Measurements from ENCODE around the gene PRPSAP2.

The PRPSAP2 gene

DNA sequence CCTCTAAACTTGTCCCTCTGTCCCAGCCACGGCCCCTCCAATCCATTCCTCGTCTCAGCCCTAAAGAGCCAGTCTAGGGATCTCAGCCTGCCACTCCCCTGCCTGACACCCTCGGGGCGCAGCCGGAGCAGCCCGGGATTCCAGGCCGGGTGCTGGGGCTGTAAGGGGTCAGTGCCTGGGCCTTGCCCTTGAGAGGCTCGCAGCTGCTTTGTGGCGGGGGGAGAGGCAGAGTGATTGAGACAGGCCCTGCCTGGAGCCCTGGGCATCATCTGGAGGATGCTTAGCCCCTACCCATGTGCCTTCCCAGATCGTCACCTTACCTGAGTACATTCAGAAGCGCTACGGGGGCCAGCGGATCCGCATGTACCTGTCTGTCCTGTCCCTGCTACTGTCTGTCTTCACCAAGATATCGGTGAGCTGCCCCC, 102.3 kb downstream of the PRPSAP2 start:
- TF ChIP-seq Cebpa-rat (IDR thresholded peaks at IDR 0.05), result no peak
- H3K36me3 ChIP-seq, result no peaks in the 10 kb centered on the region
- H3K4me1 ChIP-seq, result peaks cover 6% of the 10 kb centered on the region
- no peak overlapping the region for H3K4me3 ChIP-seq
- no peaks in the 10 kb centered on the region for H3K9me3 ChIP-seq
- H4K20me1 ChIP-seq, result no peaks in the 10 kb centered on the region
- H3K27me3 ChIP-seq, result no peaks in the 10 kb centered on the region
- H3K9ac ChIP-seq, result no peak overlapping the region
- H3K4me2 ChIP-seq, result no peak overlapping the region
- H3K27ac ChIP-seq, result no peak overlapping the region

DNA sequence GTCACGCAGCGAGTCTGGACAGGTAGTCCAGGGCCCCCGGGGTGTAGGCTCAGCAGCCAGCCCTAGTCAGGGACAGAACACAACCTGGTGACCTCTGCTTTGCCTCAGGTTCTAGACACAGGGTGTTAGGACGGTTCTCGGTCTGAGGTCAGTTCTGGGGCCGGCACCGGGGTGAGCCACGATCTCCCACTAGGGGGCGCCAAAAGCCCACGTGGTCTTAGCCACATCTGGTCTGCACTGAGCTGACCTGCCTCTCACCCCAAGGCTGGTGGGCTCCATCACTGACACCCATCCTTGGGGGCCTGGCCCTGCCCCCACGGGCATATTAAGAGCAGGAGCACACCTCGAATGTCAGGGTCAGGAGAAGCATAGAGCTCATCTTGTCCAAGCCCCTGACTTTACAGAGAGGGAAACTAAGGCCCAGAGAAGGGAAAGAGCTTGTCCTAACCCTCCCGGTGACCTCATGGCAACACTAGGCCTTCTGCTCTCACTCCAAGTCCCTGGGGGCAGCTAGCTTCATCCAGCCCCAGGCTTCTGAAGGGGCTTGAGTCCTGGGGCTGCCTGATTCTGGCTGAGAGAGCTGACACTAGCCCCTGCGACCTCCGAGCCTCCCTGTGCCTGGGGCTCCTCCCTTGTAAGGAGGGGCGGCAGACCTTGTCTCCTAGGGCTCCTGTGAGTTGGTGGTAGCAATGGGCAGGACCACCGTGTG, 103.0 kb downstream of the PRPSAP2 start:
- Histone ChIP-seq H3K27me3 (no peaks in the 10 kb centered on the region), H3K4me2 (no peak overlapping the region), H3K9ac (no peak overlapping the region), H3K27ac (no peak overlapping the region), H3K36me3 (no peaks in the 10 kb centered on the region), H4K20me1 (no peaks in the 10 kb centered on the region), H3K4me1 (no peaks in the 10 kb centered on the region; the same call in 1 of the 2 replicates), H3K4me3 (no peak overlapping the region), H3K9me3 (no peaks in the 10 kb centered on the region)
- no peak for TF ChIP-seq Cebpa-rat (IDR thresholded peaks at IDR 0.05)

DNA sequence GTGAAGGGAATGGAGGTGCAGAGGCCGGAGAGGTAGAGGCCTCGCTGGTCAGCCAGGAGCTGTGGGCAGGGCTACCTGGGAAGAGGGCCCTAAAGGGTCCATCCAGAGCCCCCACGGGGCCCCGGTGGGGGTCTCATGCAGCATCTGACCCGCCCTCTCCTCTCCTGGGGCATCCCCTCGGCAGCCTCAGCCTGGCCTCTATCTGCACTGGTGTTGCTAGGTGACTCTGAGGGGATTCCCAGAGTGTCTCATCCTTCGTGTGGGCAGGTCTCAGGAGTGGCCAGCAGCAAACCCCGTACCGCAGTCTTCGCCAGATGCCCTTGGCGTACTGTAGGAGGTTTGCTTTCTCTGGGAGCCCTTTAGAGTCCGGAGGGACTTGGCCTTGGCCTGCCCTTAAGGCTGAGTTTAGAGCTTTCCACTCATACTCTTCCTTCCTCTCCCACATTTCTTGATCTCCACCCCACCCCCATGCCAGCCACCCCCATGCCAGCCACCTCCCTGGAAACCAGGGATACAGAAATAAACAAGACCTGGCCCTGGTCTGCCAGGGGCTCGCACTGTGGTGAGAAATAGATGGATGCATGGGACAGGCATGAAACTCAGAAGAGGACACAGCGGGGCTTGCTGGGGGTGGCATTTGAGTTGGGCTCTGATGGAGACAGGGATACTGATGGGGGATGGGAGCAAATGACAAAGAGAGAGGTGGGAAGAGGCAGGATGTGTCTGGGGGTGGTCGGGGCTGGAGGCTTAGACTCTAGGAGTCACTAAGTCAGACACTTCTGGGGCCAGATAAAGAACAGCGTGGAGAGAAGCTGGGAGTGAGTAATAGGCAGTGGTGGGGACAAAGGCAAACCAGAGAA, 103.9 kb downstream of the PRPSAP2 start:
- no peaks in the 10 kb centered on the region for H3K36me3 ChIP-seq
- H3K4me3 ChIP-seq, result no peak overlapping the region
- TF ChIP-seq Cebpa-rat (IDR thresholded peaks at IDR 0.05), result no peak
- H3K4me2 ChIP-seq, result no peak overlapping the region
- no peak overlapping the region for H3K27ac ChIP-seq
- no peaks in the 10 kb centered on the region; the same call in 1 of the 2 replicates for H3K4me1 ChIP-seq
- no peak overlapping the region for H3K9ac ChIP-seq
- no peaks in the 10 kb centered on the region for H3K9me3 ChIP-seq
- no peaks in the 10 kb centered on the region for H4K20me1 ChIP-seq
- H3K27me3 ChIP-seq, result no peaks in the 10 kb centered on the region

DNA sequence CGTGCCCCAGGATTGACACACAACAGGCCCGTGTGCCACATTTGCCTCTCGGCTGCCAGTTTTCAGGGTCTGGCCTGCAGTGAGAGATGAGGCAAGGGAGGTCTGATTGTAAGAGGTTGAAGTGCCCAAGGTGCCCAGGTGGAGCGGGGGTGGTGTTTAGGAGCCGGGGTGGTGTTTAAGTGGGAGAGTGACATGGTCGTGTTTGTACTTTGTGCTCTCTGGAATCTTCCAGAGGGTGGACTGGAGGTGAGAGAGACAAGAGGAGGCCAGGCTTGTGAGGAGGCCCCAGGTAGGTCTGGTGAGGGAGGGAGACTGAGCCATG, 104.5 kb downstream of the PRPSAP2 start:
- no peak for TF ChIP-seq Cebpa-rat (IDR thresholded peaks at IDR 0.05)
- no peak overlapping the region for H3K4me2 ChIP-seq
- H3K27me3 ChIP-seq, result no peaks in the 10 kb centered on the region
- H3K4me3 ChIP-seq, result no peak overlapping the region
- H3K9ac ChIP-seq, result no peak overlapping the region
- H3K9me3 ChIP-seq, result no peaks in the 10 kb centered on the region
- no peak overlapping the region for H3K27ac ChIP-seq
- H4K20me1 ChIP-seq, result no peaks in the 10 kb centered on the region
- no peaks in the 10 kb centered on the region for H3K36me3 ChIP-seq
- H3K4me1 ChIP-seq, result peaks cover 2% of the 10 kb centered on the region; the same call in 1 of the 2 replicates

DNA sequence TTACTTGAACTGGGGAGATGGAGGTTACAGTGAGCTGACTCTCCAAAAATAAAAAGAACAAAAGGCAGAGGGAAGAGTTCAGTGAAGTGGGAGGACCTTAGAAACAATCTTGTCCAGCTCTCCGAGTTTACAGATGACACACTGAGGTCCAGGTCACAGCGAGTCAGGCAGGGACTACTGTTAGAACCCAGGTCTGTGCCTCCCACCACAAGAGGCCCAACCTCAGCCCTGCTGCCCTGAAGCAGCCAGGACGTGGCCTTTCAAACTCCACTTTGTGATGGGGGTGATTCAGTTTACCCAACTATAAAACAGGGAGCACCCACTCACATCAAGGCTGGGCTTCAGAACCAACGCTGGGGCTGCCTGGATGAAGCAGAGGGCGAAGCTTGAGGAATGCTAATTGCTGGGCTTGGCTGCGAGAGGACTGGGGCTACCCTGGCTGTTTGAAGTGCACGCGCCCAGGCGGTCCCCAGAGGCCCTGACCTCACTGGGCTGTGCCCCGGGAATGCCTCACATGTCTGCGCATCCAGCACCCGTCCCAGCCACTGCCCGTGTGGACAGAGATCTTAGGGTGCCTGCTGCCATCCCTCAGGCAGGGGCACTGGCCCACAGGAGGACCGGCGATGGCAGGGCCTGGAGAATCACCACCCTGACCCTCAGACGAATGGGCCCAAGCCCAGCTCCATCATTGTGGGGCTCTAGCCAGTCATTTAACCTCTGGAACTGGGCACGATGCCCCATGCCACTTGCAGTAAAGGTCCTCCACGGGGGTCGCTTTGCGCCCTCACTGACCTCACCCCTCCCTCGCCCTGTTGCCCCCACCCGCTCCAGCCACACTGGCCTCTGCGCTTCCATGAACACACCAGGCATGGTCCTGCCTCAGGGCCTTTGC, 105.4 kb downstream of the PRPSAP2 start:
- Histone ChIP-seq H3K4me3 (no peak overlapping the region), H3K9ac (no peak overlapping the region), H3K27ac (no peak overlapping the region), H3K9me3 (no peaks in the 10 kb centered on the region), H3K4me2 (no peak overlapping the region), H3K4me1 (peaks cover 11% of the 10 kb centered on the region), H4K20me1 (no peaks in the 10 kb centered on the region), H3K27me3 (no peaks in the 10 kb centered on the region), H3K36me3 (no peaks in the 10 kb centered on the region)
- TF ChIP-seq Cebpa-rat (IDR thresholded peaks at IDR 0.05), result no peak

DNA sequence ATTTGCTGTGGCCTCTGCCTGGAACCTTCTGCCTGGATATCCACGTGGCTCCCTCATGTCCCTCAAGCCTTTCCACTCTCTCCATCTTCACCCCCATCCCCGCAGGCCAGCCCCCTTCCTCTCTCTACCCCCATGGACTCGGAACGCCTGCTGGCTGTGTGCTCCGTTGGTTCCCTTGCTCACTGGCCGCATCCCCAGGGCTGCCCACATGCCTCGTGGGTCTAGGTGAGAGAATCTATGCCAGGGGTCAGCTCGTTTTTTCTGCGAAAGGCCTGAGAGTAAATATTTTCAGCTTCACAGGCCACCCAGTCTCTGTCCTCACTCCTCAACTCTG, 106.1 kb downstream of the PRPSAP2 start:
- Histone ChIP-seq H3K27ac (no peak overlapping the region), H3K4me3 (no peak overlapping the region), H3K36me3 (no peaks in the 10 kb centered on the region), H3K4me1 (peaks cover 17% of the 10 kb centered on the region), H3K4me2 (no peak overlapping the region), H4K20me1 (no peaks in the 10 kb centered on the region), H3K27me3 (no peaks in the 10 kb centered on the region), H3K9ac (no peak overlapping the region), H3K9me3 (no peaks in the 10 kb centered on the region)
- no peak for TF ChIP-seq Cebpa-rat (IDR thresholded peaks at IDR 0.05)

DNA sequence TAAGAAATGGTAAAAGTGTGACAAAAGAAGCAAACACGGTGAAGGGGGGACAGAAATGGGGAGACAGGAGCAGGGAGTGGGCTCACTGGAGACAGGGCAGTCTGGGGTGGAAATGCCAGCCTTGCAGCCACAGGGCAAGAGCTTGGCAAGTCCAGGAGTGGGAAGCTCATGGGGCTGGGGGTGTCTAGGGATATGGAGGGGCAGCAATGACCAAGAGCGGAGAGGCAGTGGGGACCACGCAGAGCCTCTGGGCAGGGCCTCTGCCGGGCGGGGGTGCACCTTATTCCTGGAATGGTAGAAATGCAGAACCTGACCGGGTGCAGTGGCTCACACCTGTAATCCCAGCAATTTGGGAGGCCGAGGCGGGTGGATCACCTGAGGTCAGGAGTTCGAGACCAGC, 106.6 kb downstream of the PRPSAP2 start:
- peaks cover 23% of the 10 kb centered on the region for H3K4me1 ChIP-seq
- H3K4me3 ChIP-seq, result no peak overlapping the region
- H3K27me3 ChIP-seq, result no peaks in the 10 kb centered on the region
- H3K9ac ChIP-seq, result no peak overlapping the region
- H3K9me3 ChIP-seq, result no peaks in the 10 kb centered on the region
- TF ChIP-seq Cebpa-rat (IDR thresholded peaks at IDR 0.05), result no peak
- no peaks in the 10 kb centered on the region for H4K20me1 ChIP-seq
- H3K36me3 ChIP-seq, result no peaks in the 10 kb centered on the region
- H3K27ac ChIP-seq, result no peak overlapping the region
- no peak overlapping the region for H3K4me2 ChIP-seq

DNA sequence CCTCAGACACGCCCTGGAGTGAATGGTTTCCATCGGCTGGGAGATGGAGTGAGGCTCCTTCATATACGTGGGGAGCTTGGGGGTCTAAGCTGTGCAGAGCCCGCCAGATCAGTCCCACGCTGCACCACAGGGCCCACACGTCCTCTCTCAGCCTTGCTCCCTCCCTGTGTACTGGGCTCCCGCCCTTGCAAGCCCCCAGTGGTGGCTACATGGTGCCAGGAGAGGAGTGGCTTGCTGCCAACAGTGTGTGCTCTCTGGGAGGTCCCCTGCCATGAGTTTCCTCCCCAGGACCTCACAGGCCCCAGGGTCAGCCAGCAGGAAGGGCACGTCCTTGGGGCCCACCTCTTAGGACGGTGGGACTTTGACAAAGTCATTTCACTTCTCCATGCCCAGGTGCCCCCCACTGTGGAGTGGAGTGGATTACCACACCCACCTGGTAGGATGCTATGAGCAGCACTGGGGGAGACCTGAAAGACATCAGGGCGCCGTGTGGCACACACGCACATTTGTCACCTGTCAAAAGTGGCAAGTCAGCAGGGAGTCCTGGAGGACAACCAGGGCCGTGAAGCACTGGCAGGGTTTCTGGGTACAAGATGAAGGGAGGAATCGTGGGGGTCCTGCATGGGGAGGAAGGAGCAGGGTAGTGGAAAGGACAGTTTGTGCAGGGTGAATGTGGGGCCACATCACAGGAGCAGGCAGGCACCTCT, 107.8 kb downstream of the PRPSAP2 start:
- H3K9ac ChIP-seq, result no peak overlapping the region
- no peak for TF ChIP-seq Cebpa-rat (IDR thresholded peaks at IDR 0.05)
- H3K27ac ChIP-seq, result no peak overlapping the region
- H3K9me3 ChIP-seq, result no peaks in the 10 kb centered on the region
- H3K4me1 ChIP-seq, result peaks cover 24% of the 10 kb centered on the region
- no peak overlapping the region for H3K4me2 ChIP-seq
- H3K36me3 ChIP-seq, result no peaks in the 10 kb centered on the region
- H3K4me3 ChIP-seq, result no peak overlapping the region
- no peaks in the 10 kb centered on the region for H4K20me1 ChIP-seq
- no peaks in the 10 kb centered on the region for H3K27me3 ChIP-seq
